Uterus (tissue), 4 donors: ENCODE results near the gene FBXO34. TPM values are rescaled to one million over a fixed set of nuclear protein-coding genes. Genes with fewer than 3 reads are reported as not detected.

Experiments used
- DNase-seq, 2 donors: peaks; one replicate each; pipeline ENCODE4 v3.0.0-alpha.2; 2019 to 2020
- H3K27ac ChIP-seq, 2 donors: fragments of 200-600 bp; sonication (generic); 1 replicate in 1 of 2; 2 replicates in 1 of 2; pipeline ENCODE4 v1.5.1; 2016 to 2018
- H3K27me3 ChIP-seq, 2 donors: fragments of 200-600 bp; sonication (generic); one replicate each; pipeline ENCODE4 v1.5.1; 2018 to 2019; ENCODE audit warnings: control low read depth in 1 of 2
- H3K36me3 ChIP-seq, 2 donors: fragments of 200-600 bp; sonication (generic); one replicate each; pipeline ENCODE4 v1.5.1; 2019; ENCODE audit warnings: control low read depth in 1 of 2
- H3K4me1 ChIP-seq, 2 donors: fragments of 200-600 bp; sonication (generic); one replicate each; pipeline ENCODE4 v1.5.1; 2018 to 2019; ENCODE audit warnings: control low read depth in 1 of 2
- H3K4me3 ChIP-seq, 2 donors: fragments of 200-600 bp; sonication (generic); 1 replicate in 1 of 2; 2 replicates in 1 of 2; pipeline ENCODE4 v1.5.1; 2018 to 2019; ENCODE audit warnings: mild to moderate bottlenecking in 1 of 2
- H3K9me3 ChIP-seq, 2 donors: fragments of 200-600 bp; sonication (generic); one replicate each; pipeline ENCODE4 v1.5.1; 2019; ENCODE audit warnings: control low read depth in 1 of 2
- CTCF ChIP-seq, 4 experiments: fragments of 200-600 bp in 2 of 4; fragments of 450-650 bp in 2 of 4; sonication (generic) in 2 of 4; IDR thresholded peaks; one replicate each; pipeline ENCODE4 v1.5.1; 2016 to 2019; ENCODE audit warnings: antibody characterized with exemption in 4 of 4, mild to moderate bottlenecking in 2 of 4, moderate library complexity in 1 of 4
- POLR2A ChIP-seq, 2 donors: fragments of 450-650 bp; IDR thresholded peaks; one replicate each; pipeline ENCODE4 v1.6.1; 2016; ENCODE audit warnings: antibody characterized with exemption in 2 of 2, mild to moderate bottlenecking in 1 of 2, moderate library complexity in 1 of 2
- intact Hi-C: fragments of 100-400 bp; cut with DNase I; formaldehyde crosslinking; loops from one replicate; pipeline ENCODE4 v1.15.1; 2023; ENCODE audit warnings: low total_unique reads
- total RNA-seq, 4 donors: library from RNA; depleted of rRNA in 3 of 4; stranded (reverse); fragments of >200 nt in 3 of 4; gene quantifications; one replicate each; pipeline versions ENCODE4 v1.1.0 to v1.2.4, GENCODE V29; 2014 to 2023
- donor health status: DM: yes; HTN: yes; CAD: no.

Gene FBXO34
- total RNA-seq, 4 donors from 2014 or later = 15.9 to 47.4 (median 20.3) TPM

GRCh38 chr14:55253276-55253675, 17.9 kb upstream of the FBXO34 start:
- no peak for DNase-seq
- TF ChIP-seq CTCF (IDR thresholded peaks at IDR 0.05) = no peak
- no peak for TF ChIP-seq POLR2A (IDR thresholded peaks at IDR 0.05)
- H3K4me1 ChIP-seq = no peaks in the 10 kb centered on the region
- no peaks in the 10 kb centered on the region for H3K27me3 ChIP-seq
- intact Hi-C loops = no loop called here
- H3K27ac ChIP-seq = no peak overlapping the region
- H3K4me3 ChIP-seq = no peak overlapping the region
- H3K36me3 ChIP-seq = no peaks in the 10 kb centered on the region
- H3K9me3 ChIP-seq = no peaks in the 10 kb centered on the region

- Histone ChIP-seq H3K9me3 (no peaks in the 10 kb centered on the region), H3K27ac (no peak overlapping the region), H3K4me3 (no peak overlapping the region), H3K4me1 (no peaks in the 10 kb centered on the region), H3K27me3 (no peaks in the 10 kb centered on the region), H3K36me3 (no peaks in the 10 kb centered on the region)
- DNase-seq = no peak
- TF ChIP-seq POLR2A (IDR thresholded peaks at IDR 0.05) (no peak), CTCF (IDR thresholded peaks at IDR 0.05) (no peak)
- intact Hi-C loops = no loop called here
Measured at GRCh38 chr14:55254581-55254980, 16.6 kb upstream of the FBXO34 start.

GRCh38 chr14:55255979-55256378, 15.2 kb upstream of the FBXO34 start:
- no peak for DNase-seq
- intact Hi-C loops = no loop called here
- no peak overlapping the region for H3K27ac ChIP-seq
- H3K4me3 ChIP-seq = no peak overlapping the region
- H3K4me1 ChIP-seq = no peaks in the 10 kb centered on the region
- TF ChIP-seq POLR2A (IDR thresholded peaks at IDR 0.05) = no peak
- no peak for TF ChIP-seq CTCF (IDR thresholded peaks at IDR 0.05)
- H3K27me3 ChIP-seq = no peaks in the 10 kb centered on the region
- no peaks in the 10 kb centered on the region for H3K9me3 ChIP-seq
- no peaks in the 10 kb centered on the region for H3K36me3 ChIP-seq

GRCh38 chr14:55256586-55256985, 14.6 kb upstream of the FBXO34 start:
- Histone ChIP-seq H3K27ac (no peak overlapping the region), H3K36me3 (no peaks in the 10 kb centered on the region), H3K9me3 (no peaks in the 10 kb centered on the region), H3K4me3 (no peak overlapping the region), H3K4me1 (no peaks in the 10 kb centered on the region), H3K27me3 (no peaks in the 10 kb centered on the region)
- no peak for DNase-seq
- intact Hi-C loops = no loop called here
- no peak for TF ChIP-seq POLR2A (IDR thresholded peaks at IDR 0.05)
- no peak for TF ChIP-seq CTCF (IDR thresholded peaks at IDR 0.05)

- Histone ChIP-seq H3K4me1 (no peaks in the 10 kb centered on the region), H3K27ac (no peak overlapping the region), H3K9me3 (no peaks in the 10 kb centered on the region), H3K36me3 (no peaks in the 10 kb centered on the region), H3K27me3 (no peaks in the 10 kb centered on the region), H3K4me3 (no peak overlapping the region)
- DNase-seq = no peak
- intact Hi-C loops = no loop called here
- no peak for TF ChIP-seq CTCF (IDR thresholded peaks at IDR 0.05)
- no peak for TF ChIP-seq POLR2A (IDR thresholded peaks at IDR 0.05)
Measured at GRCh38 chr14:55265197-55265596, 6.0 kb upstream of the FBXO34 start.
